ENCODE measurements around the gene CEP162.
"Not testable (repeated sequence)": the region's sequence is repeated elsewhere in the genome, so short reads cannot be mapped to it uniquely, and the experiment has no call there.

The CEP162 gene

DNA sequence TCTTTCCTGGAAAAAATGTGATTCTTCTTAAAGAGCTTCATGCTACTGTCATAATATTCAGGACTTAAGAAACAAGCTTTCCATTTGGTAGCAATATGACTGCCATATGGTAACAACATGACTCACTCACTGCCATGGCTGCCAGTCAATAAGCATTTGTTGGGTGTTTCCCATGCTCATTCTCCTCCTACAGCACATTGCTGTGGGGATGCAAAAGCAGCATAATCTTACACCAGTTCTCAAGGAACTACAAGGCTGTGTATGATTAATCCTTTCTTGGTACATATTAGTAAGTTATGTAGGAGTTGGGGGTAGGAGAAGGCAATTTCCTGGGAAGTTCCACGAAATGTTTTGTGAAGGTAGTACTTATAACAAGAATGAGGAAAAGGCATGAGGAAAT lies 76.7 kb downstream of the CEP162 start:
- no peak for DNase-seq

GRCh38 chr6:84141521-84141920 lies 85.9 kb downstream of the CEP162 start:
- DNase-seq, result no peak

- DNase-seq, result no peak
These were observed 88.1 kb downstream of the CEP162 start for GRCh38 chr6:84139311-84139710.

DNA sequence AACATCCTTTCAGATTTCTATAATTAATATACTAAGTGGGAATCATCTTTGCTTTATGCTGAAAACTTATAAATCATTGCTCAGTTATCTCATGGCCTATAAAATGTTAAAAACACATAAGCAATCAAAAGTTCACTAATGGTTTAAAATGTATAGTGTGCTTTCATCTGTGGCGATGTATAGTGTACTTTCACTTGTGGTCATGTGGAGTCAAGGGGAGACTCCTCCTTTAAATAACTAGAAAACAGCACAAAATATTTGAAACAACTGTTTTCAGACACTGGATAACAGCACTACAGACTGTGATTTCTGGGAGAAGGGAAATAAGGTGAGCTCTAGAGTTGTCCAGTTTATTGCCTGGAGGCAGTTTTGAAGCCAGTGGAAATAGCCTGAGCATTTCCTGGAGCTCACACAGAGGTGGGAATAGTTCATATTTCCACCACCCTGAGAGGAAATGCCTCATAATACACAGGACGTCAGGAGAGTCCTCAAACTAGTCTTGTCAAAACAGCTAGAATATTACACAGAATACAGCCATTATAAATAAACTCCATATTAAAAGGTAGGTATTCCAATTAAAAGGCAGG lies 89.4 kb downstream of the CEP162 start:
- DNase-seq, result no peak

DNA sequence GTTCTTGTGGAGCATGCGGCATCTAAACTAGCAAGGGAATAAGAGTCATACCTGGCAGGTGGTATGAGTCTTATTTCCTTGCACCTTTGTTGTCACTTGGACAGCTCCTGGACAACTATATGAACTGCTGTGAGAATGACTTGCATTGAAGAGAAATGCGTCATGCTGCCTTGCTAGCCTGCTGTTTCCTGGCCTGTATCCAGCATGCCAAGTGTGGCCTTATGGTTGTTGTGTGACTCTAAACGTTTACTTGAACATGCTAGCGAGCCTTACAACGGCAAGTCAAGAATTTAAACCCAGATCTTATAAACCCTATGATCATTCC lies 90.4 kb downstream of the CEP162 start:
- no peak for DNase-seq

- DNase-seq, result no peak
These were observed 90.9 kb downstream of the CEP162 start for GRCh38 chr6:84136364-84137050.

- no peak for DNase-seq
These were observed 92.2 kb downstream of the CEP162 start for GRCh38 chr6:84135291-84135690.

DNA sequence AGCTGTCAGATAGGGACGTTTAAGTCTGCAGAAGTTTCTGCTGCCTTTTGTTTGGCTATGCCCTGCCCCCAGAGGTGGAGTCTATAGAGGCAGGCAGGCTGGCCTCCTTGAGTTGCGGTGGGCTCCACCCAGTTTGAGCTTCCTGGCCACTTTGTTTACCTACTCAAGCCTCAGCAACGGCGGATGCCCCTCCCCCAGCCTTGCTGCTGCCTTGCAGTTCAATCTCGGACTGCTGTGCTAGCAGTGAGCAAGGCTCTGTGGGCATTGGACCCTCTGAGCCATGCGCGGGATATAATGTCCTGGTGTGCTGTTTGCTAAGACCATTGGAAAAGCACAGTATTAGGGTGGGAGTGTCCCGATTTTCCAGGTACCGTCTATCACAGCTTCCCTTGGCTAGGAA lies 94.1 kb downstream of the CEP162 start:
- not testable (repeated sequence) for DNase-seq

DNA sequence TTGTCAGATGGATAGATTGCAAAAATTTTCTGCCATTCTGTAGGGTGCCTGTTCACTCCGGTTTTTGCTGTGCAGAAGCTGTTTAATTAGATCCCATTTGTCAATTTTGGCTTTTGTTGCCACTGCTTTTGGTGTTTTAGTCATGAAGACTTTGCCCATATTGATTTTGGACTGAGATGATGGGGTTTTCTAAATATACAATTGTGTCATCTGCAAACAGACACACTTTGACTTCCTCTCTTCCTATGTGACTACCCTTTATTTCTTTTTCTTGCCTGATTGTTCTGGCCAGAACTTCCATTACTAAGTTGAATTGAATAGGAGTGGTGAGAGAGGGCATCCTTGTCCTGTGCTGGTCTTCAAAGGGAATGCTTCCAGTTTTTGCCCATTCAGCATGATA lies 97.9 kb downstream of the CEP162 start:
- not testable (repeated sequence) for DNase-seq

- DNase-seq, result no peak
These were observed 104.3 kb downstream of the CEP162 start for GRCh38 chr6:84123186-84123585.

DNA sequence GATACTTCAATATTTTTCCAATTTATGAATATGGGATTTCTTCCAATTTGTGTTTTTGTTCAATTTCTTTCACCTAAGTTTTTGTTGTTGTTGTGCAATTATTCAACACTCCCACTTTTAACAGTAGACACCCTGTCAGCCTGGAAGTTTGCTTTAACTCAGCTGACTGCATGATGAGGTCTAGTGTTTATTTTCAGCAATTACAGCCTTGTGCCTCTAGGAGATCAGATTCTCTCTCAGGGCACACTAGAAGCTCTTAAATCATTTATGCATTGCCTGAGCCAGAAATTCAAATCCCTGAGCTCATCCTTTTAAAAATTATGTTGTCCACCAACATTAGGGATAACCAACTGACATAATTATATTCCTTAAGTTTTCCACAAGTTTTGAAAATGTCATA lies 108.2 kb downstream of the CEP162 start:
- no peak for DNase-seq

- no peak for DNase-seq
These were observed 109.3 kb downstream of the CEP162 start for GRCh38 chr6:84118191-84118590.

GRCh38 chr6:84114933-84115594 lies 112.4 kb downstream of the CEP162 start:
- DNase-seq, result not testable (repeated sequence)

DNA sequence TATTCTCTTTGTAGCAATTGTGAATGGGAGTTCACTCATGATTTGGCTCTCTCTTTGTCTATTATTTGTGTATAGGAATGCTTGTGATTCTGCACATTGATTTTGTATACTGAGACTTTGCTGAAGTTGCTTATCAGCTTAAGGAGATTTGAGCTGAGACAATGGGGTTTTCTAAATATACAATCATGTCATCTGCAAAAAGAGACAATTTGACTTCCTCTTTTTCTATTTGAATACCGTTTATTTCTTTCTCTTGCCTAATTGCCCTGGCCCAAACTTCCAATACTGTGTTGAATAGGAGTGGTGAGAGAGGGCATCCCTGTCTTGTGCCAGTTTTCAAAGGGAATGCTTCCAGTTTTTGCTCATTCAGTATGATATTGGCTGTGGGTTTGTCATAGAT lies 116.1 kb downstream of the CEP162 start:
- not testable (repeated sequence) for DNase-seq

GRCh38 chr6:84107495-84107894 lies 119.9 kb downstream of the CEP162 start:
- no peak for DNase-seq

GRCh38 chr6:84105215-84105924 lies 122.1 kb downstream of the CEP162 start:
- DNase-seq, result not testable (repeated sequence)

DNA sequence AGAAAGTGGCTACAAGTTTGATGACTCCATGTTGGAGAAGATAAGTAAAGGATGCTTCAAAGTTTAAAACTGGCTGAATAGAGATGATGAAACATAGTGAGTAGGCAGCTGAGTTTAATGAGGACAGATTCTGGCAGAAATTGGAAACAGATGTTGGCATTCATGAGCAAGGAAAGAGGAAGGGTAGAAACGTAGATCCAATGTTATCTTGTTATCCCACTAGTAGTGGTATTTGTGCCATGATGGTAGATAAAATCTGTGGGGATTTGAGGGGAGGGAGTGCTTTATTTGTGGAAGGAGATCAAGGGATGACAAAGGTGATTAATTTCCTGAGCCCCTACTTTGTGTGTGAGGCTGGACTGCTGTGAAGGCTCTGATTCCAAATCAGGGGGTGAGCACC lies 124.4 kb downstream of the CEP162 start:
- no peak for DNase-seq

DNA sequence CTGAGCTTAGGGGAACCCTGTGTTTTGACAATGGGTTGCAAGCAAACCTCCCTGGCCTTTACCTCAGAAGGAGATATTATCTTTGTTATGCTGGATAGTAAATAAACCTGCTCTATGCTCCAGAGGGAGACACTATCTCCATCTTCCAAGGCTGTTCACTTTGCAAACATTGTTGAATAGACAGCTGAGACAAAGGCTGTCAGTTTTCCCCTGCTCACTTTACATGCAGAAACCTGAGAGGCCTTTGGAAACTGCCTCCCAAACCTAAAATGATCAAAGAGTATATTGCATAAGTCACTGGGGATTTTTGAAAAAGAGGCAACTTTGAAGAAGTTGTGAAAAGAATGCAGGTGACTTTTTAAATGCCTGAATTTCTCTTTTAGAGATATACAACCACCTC lies 132.3 kb downstream of the CEP162 start:
- peak in 1 of 2 experiments; percentile 17 for DNase-seq

DNA sequence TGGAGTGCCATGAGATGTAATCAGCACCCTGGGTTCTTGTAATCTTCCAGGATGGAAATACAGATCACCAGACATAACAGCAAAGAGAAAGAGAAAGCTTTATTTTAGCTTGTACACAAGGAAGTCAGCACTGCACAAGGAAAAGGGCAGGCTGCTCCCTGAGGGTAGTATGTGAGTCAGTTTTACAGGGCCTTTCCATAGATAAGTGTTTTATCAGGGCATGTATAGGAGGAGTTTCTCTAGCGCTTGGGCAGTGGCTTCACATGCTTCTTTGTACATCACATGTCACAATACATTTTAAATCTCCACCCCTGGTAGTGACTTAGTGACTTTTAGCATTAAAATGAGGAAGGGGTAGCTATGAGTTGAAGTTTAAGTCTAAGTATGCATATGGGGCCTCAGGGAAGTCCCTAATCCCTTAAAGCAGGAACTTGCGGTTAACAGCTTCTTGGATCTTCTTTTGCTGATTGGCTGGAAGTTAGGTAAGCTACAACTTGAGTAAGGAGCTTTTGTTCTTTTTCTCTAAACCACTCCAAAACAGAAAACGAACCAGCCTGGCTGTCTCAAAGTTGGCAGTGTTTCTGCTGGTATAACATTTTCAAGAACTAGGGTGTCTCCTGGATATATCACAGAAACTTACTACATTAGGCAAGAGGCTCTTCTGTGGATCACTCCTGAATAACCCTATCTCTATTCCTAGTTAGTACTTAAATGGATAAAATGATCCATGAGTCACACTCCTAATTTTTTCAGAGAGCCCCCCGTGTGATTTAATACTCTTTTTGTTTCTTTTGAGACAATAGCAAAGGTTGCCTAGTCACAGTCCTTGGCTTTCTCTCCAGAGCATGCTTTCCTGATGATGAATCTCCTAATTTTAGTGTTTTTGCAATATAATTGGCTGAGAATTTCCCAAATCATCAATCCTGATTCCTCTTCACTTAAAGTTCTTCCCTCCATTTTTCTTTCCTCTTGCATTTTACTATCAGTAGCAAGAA lies 133.7 kb downstream of the CEP162 start:
- DNase-seq, result no peak

DNA sequence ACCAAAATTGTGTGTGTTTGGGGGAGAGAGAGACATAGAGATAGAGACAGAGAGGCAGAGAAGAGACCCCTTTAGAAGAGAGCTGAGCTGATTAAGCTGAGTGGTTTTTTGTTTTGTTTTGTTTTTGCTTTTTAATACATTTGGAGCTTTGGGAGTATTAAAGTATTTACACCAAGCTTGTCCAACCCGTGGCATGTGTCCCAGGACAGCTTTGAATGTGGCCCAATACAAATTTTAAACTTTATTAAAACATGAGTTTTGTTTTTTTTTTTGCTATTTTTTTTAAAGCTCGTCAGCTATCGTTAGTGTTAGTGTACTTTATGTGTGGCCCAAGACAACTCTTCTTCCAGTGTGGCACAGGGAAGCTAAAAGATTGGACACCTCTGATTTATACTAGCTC lies 137.9 kb downstream of the CEP162 start:
- no peak for DNase-seq

DNA sequence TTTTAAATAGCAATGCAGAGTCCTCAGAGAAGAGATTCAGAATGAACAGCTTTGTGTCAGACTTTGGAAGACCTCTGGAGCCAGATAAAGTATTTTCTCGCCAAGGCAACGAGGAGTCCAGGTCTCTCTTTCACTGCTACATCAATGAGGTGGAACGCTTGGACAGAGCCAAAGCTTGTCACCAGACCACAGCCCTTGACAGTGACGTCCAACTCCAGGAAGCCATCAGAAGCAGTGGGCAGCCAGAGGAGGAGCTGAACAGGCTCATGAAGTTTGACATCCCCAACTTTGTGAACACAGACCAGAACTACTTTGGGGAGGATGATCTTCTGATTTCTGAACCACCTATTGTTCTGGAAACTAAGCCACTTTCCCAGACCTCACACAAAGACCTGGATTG lies 138.4 kb downstream of the CEP162 start:
- no peak for DNase-seq

Measured in NCI-H526 (cell line).